Gastrocnemius medialis (tissue), 4 donors: Measurements from ENCODE around the gene MARCHF3. TPM values are rescaled to one million over a fixed set of nuclear protein-coding genes. Genes with fewer than 3 reads are reported as not detected.

ENCODE experiments used
- ATAC-seq, 2 donors: fragments of 150-250 bp; one replicate each; pipeline ENCODE4 v1.9.1; 2016
- DNase-seq, 2 donors: peaks; one replicate each; pipeline ENCODE4 v3.0.0-alpha.2; 2019
- H3K27ac ChIP-seq, 4 donors: fragments of 200-600 bp; sonication (generic); 1 replicate in 1 of 4; 2 replicates in 3 of 4; pipeline ENCODE4 v1.5.1; 2016 to 2018; ENCODE audit warnings: mild to moderate bottlenecking in 2 of 4, moderate library complexity in 1 of 4
- H3K27me3 ChIP-seq, 3 donors: fragments of 200-600 bp; sonication (generic) in 2 of 3; 1 replicate in 1 of 3; 2 replicates in 2 of 3; pipeline versions ENCODE4 v1.5.1 to v1.6.0; 2016 to 2019; ENCODE audit warnings: mild to moderate bottlenecking in 1 of 3, moderate library complexity in 1 of 3
- H3K36me3 ChIP-seq, 2 donors: fragments of 200-600 bp; sonication (generic) in 1 of 2; one replicate each; pipeline ENCODE4 v1.5.1; 2017 to 2018
- H3K4me1 ChIP-seq, 2 donors: fragments of 200-600 bp; sonication (generic) in 1 of 2; one replicate each; pipeline ENCODE4 v1.5.1; 2016 to 2017; ENCODE audit warnings: mild to moderate bottlenecking in 2 of 2
- H3K4me3 ChIP-seq, 4 donors: fragments of 200-600 bp; sonication (generic) in 3 of 4; 1 replicate in 1 of 4; 2 replicates in 3 of 4; pipeline ENCODE4 v1.5.1; 2016 to 2019; ENCODE audit warnings: mild to moderate bottlenecking in 2 of 4
- H3K9me3 ChIP-seq, 3 donors: fragments of 200-600 bp; sonication (generic) in 2 of 3; 1 replicate in 1 of 3; 2 replicates in 2 of 3; pipeline ENCODE4 v1.5.1; 2016 to 2019
- POLR2A ChIP-seq, 2 donors: fragments of 450-650 bp; IDR thresholded peaks; one replicate each; pipeline ENCODE4 v1.6.1; 2017; ENCODE audit warnings: antibody characterized with exemption in 2 of 2, mild to moderate bottlenecking in 2 of 2, moderate library complexity in 2 of 2
- in situ Hi-C, 4 donors: fragments of 200-750 bp; cut with MboI; loops; one replicate each; pipeline versions ENCODE4 v1.15.0 to v1.8.0; 2017; ENCODE audit warnings: low sequenced_read_pairs in 4 of 4
- intact Hi-C: fragments of 100-400 bp; cut with DNase I; formaldehyde crosslinking; loops from one replicate; pipeline ENCODE4 v1.15.1; 2023; ENCODE audit warnings: low total_unique reads
- total RNA-seq, 4 donors: library from RNA; depleted of rRNA; stranded (reverse); fragments of >200 nt; gene quantifications; one replicate each; pipeline versions ENCODE4 v1.1.0 to v1.2.3, GENCODE V29; 2016
- TF ChIP-seq, protein P1 (sequence below), 5 experiments: fragments of 450-650 bp in 3 of 5; fragments of 200-600 bp in 2 of 5; sonication (generic) in 2 of 5; IDR thresholded peaks in 4 of 5; conservative IDR thresholded peaks in 1 of 5; 1 replicate in 4 of 5; 2 replicates in 1 of 5; pipeline ENCODE4 v1.5.1; 2016 to 2019; ENCODE audit warnings: antibody characterized with exemption in 5 of 5, mild to moderate bottlenecking in 3 of 5, moderate library complexity in 3 of 5

Gene MARCHF3
- total RNA-seq, 4 donors from 2014 or later: 2.4 to 6.2 (median 3.6) TPM

DNA sequence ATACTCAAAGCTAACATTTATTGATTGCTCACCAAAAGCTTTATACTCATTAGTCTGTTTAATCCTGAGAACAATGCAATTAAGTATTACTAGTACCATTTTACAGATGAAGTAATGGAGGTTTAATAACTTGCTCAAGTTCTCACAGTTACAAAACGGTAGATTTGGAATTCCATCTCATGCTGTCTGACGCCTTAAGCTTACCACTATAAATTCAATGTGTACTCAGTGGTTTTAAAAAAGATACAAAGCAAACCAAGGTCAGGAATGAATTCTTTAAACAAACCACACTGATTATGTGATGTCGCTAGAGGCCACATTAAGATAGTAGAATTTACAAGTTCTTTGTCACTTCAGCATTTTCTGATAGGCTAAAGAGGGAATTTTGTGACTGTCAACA is 44.1 kb upstream of the MARCHF3 start:
- in situ Hi-C loops (no loop called here), intact Hi-C loops (no loop called here)
- Histone ChIP-seq H3K27me3 (no peaks in the 10 kb centered on the region), H3K27ac (no peak overlapping the region), H3K36me3 (no peaks in the 10 kb centered on the region), H3K4me3 (no peak overlapping the region), H3K9me3 (no peaks in the 10 kb centered on the region), H3K4me1 (peaks cover 0 to 4% of the 10 kb centered on the region in 2 donors)
- ATAC-seq (no peak), DNase-seq (no peak)
- TF ChIP-seq, protein P1, sequence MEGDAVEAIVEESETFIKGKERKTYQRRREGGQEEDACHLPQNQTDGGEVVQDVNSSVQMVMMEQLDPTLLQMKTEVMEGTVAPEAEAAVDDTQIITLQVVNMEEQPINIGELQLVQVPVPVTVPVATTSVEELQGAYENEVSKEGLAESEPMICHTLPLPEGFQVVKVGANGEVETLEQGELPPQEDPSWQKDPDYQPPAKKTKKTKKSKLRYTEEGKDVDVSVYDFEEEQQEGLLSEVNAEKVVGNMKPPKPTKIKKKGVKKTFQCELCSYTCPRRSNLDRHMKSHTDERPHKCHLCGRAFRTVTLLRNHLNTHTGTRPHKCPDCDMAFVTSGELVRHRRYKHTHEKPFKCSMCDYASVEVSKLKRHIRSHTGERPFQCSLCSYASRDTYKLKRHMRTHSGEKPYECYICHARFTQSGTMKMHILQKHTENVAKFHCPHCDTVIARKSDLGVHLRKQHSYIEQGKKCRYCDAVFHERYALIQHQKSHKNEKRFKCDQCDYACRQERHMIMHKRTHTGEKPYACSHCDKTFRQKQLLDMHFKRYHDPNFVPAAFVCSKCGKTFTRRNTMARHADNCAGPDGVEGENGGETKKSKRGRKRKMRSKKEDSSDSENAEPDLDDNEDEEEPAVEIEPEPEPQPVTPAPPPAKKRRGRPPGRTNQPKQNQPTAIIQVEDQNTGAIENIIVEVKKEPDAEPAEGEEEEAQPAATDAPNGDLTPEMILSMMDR (IDR thresholded peaks at IDR 0.05 in 4 of 5, conservative IDR thresholded peaks at IDR 0.05 in 1 of 5): no peak
- TF ChIP-seq POLR2A (IDR thresholded peaks at IDR 0.05): no peak

- Histone ChIP-seq H3K4me3 (peak within 1 kb of the TSS; percentile 61 to 73 (median 68)), H3K9me3 (no peaks in the 10 kb centered on the region), H3K27me3 (no peaks in the 10 kb centered on the region), H3K36me3 (no peaks in the 10 kb centered on the region), H3K4me1 (peaks cover 0 to 4% of the 10 kb centered on the region in 2 donors), H3K27ac (peak within 1 kb of the TSS; percentile 60 to 81 (median 76))
- TF ChIP-seq POLR2A (IDR thresholded peaks at IDR 0.05): peak in 1 of 2 donors; percentile 33
- TF ChIP-seq, protein P1 (IDR thresholded peaks at IDR 0.05 in 4 of 5, conservative IDR thresholded peaks at IDR 0.05 in 1 of 5): peak in 3 of 5 experiments; percentile 29 to 54 (median 54)
- intact Hi-C loops: loop anchor here (2.0 kb wide), 1 partner anchor 42 kb away; the partner anchor contains the start of gene MARCHF3
- ATAC-seq: peak; percentile 74 to 89
- in situ Hi-C loops: no loop called here
- DNase-seq: peak; percentile 32 to 68
Observed at GRCh38 chr5:127072861-127073846, 42.8 kb upstream of the MARCHF3 start, which contains the start of gene C5orf63. TSS of gene C5orf63 (minus strand) at chr5:127073502. CDS start at chr5:127058995, 14,507 bp downstream.

GRCh38 chr5:127070243-127070642 is 39.9 kb upstream of the MARCHF3 start:
- peak in 1 of 2 donors; percentile 21 for ATAC-seq
- no peaks in the 10 kb centered on the region for H3K36me3 ChIP-seq
- no peaks in the 10 kb centered on the region for H3K27me3 ChIP-seq
- in situ Hi-C loops: no loop called here
- DNase-seq: no peak
- TF ChIP-seq, protein P1 (IDR thresholded peaks at IDR 0.05 in 4 of 5, conservative IDR thresholded peaks at IDR 0.05 in 1 of 5): no peak
- no peak for TF ChIP-seq POLR2A (IDR thresholded peaks at IDR 0.05)
- H3K9me3 ChIP-seq: no peaks in the 10 kb centered on the region
- no peak overlapping the region for H3K27ac ChIP-seq
- H3K4me3 ChIP-seq: no peak overlapping the region
- intact Hi-C loops: no loop called here
- peaks cover 0 to 4% of the 10 kb centered on the region in 2 donors for H3K4me1 ChIP-seq

GRCh38 chr5:127068493-127069214 is 38.3 kb upstream of the MARCHF3 start:
- H3K36me3 ChIP-seq: no peaks in the 10 kb centered on the region
- H3K27ac ChIP-seq: no peak overlapping the region
- no peak overlapping the region for H3K4me3 ChIP-seq
- H3K9me3 ChIP-seq: no peaks in the 10 kb centered on the region
- intact Hi-C loops (no loop called here), in situ Hi-C loops (no loop called here)
- DNase-seq (no peak), ATAC-seq (no peak)
- TF ChIP-seq, protein P1 (IDR thresholded peaks at IDR 0.05 in 4 of 5, conservative IDR thresholded peaks at IDR 0.05 in 1 of 5): no peak
- TF ChIP-seq POLR2A (IDR thresholded peaks at IDR 0.05): no peak
- H3K27me3 ChIP-seq: no peaks in the 10 kb centered on the region
- peaks cover 0 to 4% of the 10 kb centered on the region in 2 donors for H3K4me1 ChIP-seq
